ENCODE measurements around the gene COL4A5. TPM values are rescaled to one million over a fixed set of nuclear protein-coding genes. Genes with fewer than 3 reads are reported as not detected.

The COL4A5 gene
- total RNA-seq, 1 donor = not detected

- no peak overlapping the region for H3K4me3 ChIP-seq (ENCODE audit: low read length)
- H3K27me3 ChIP-seq (ENCODE audit: insufficient read depth, low read length) = no peaks in the 10 kb centered on the region
- no peaks in the 10 kb centered on the region for H3K4me1 ChIP-seq (ENCODE audit: insufficient read depth, low read length)
- no peaks in the 10 kb centered on the region for H3K9me3 ChIP-seq (ENCODE audit: low read depth, low read length)
Measured at GRCh38 chrX:108664701-108665100, 225.1 kb downstream of the COL4A5 start.

DNA sequence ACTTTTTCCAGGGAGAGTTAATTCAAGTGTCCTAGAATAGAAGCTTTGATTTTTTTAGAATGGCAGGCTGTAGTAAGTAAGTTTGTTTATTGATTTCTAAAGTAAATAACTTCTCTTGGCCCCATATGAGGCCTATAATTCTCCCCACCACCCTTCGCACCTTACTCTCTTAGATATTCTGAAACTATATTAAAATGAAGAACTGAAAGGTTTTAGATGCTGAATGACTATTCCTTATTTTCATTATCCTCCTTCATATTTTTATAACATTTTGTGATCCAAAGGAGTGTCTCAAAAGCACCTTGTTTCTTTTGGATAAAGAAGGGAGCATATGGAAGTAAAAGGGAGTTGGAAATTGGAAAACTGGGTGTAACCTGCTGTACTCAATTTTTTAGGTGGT is 226.5 kb downstream of the COL4A5 start:
- no peaks in the 10 kb centered on the region for H3K4me1 ChIP-seq (ENCODE audit: insufficient read depth, low read length)
- no peak overlapping the region for H3K4me3 ChIP-seq (ENCODE audit: low read length)
- no peaks in the 10 kb centered on the region for H3K9me3 ChIP-seq (ENCODE audit: low read depth, low read length)
- no peaks in the 10 kb centered on the region for H3K27me3 ChIP-seq (ENCODE audit: insufficient read depth, low read length)

- Histone ChIP-seq H3K4me3 (ENCODE audit: low read length) (no peak overlapping the region), H3K9me3 (ENCODE audit: low read depth, low read length) (no peaks in the 10 kb centered on the region), H3K27me3 (ENCODE audit: insufficient read depth, low read length) (no peaks in the 10 kb centered on the region), H3K4me1 (ENCODE audit: insufficient read depth, low read length) (no peaks in the 10 kb centered on the region)
Measured at GRCh38 chrX:108671526-108671925, 231.9 kb downstream of the COL4A5 start.

- H3K9me3 ChIP-seq (ENCODE audit: low read depth, low read length) = no peaks in the 10 kb centered on the region
- no peak overlapping the region for H3K4me3 ChIP-seq (ENCODE audit: low read length)
- no peaks in the 10 kb centered on the region for H3K4me1 ChIP-seq (ENCODE audit: insufficient read depth, low read length)
- H3K27me3 ChIP-seq (ENCODE audit: insufficient read depth, low read length) = no peaks in the 10 kb centered on the region
Measured at GRCh38 chrX:108696690-108697089, 257.1 kb downstream of the COL4A5 start.

GRCh38 chrX:108699368-108699767 is 259.7 kb downstream of the COL4A5 start:
- no peaks in the 10 kb centered on the region for H3K4me1 ChIP-seq (ENCODE audit: insufficient read depth, low read length)
- H3K9me3 ChIP-seq (ENCODE audit: low read depth, low read length) = no peaks in the 10 kb centered on the region
- no peak overlapping the region for H3K4me3 ChIP-seq (ENCODE audit: low read length)
- H3K27me3 ChIP-seq (ENCODE audit: insufficient read depth, low read length) = no peaks in the 10 kb centered on the region

DNA sequence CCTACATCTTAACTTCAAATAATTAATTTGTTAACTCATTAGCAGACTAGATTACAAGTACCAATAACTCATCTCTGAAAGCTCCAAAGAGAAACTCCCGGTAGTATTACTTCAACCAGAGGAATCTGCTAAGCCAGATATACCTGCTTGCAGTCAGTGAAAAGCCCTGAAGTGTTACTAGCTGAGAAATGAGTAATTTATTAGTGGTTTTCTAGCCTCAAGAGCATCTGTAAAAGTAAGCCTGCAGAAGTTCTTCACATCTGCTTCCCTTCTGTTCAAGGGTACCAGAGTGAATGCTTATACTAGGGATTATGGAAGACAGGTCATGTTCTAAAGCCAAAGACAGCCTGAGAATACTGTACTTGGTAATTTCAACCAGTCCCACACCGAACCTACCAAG is 262.0 kb downstream of the COL4A5 start:
- Histone ChIP-seq H3K4me3 (ENCODE audit: low read length) (no peak overlapping the region), H3K27me3 (ENCODE audit: insufficient read depth, low read length) (no peaks in the 10 kb centered on the region)

DNA sequence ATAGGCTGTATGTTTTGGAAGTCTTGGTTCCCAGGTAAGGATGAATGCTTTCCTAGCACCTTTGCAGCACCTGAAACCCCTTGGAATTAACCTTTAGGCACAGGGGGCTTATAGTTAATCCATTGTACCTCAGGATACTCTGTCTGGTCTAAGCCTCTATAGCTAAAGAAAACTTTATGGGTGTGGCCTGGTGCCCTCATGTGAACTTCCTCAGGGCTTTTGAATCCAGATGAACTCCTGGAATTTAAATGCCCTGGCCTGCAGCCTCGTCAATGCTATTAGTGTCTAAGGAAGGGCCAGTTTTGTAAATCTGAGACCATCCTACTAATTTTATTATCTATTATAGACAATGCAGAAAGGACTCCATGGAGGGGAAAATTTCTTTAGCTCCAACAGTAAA is 262.9 kb downstream of the COL4A5 start:
- no peaks in the 10 kb centered on the region for H3K27me3 ChIP-seq (ENCODE audit: insufficient read depth, low read length)
- no peak overlapping the region for H3K4me3 ChIP-seq (ENCODE audit: low read length)
- no peaks in the 10 kb centered on the region for H3K4me1 ChIP-seq (ENCODE audit: insufficient read depth, low read length)
- no peaks in the 10 kb centered on the region for H3K9me3 ChIP-seq (ENCODE audit: low read depth, low read length)

More for the DNA sequence above, 262.0 kb downstream of the COL4A5 start:
- Histone ChIP-seq H3K4me1 (ENCODE audit: insufficient read depth, low read length) (no peaks in the 10 kb centered on the region), H3K9me3 (ENCODE audit: low read depth, low read length) (no peaks in the 10 kb centered on the region)

- Histone ChIP-seq H3K4me3 (ENCODE audit: low read length) (no peak overlapping the region), H3K9me3 (ENCODE audit: low read depth, low read length) (no peaks in the 10 kb centered on the region), H3K4me1 (ENCODE audit: insufficient read depth, low read length) (no peaks in the 10 kb centered on the region), H3K27me3 (ENCODE audit: insufficient read depth, low read length) (no peaks in the 10 kb centered on the region)
Measured at GRCh38 chrX:108704839-108705238, 265.2 kb downstream of the COL4A5 start.

DNA sequence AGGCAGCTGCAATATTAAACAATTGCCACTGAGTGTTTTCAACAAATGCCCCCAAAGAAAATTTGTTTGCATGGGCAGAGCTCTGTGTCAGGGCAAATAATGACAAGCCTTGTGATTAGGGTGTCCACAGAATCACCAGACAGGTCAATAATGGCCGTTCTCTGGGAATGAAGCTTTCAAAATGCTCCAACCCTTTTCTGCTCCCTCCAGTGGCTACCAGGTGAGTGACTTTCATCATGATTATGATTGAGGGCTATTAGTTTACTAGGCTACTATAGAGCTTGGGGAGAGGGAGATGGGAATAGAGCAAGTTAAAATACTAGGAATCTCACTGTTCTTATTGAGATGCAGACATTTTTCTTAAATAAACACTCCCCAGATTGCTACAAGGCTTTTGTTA is 273.2 kb downstream of the COL4A5 start:
- H3K4me1 ChIP-seq (ENCODE audit: insufficient read depth, low read length) = no peaks in the 10 kb centered on the region
- H3K27me3 ChIP-seq (ENCODE audit: insufficient read depth, low read length) = no peaks in the 10 kb centered on the region
- no peaks in the 10 kb centered on the region for H3K9me3 ChIP-seq (ENCODE audit: low read depth, low read length)
- no peak overlapping the region for H3K4me3 ChIP-seq (ENCODE audit: low read length)

GRCh38 chrX:108722561-108722960 is 282.9 kb downstream of the COL4A5 start:
- H3K4me3 ChIP-seq (ENCODE audit: low read length) = no peak overlapping the region
- no peaks in the 10 kb centered on the region for H3K27me3 ChIP-seq (ENCODE audit: insufficient read depth, low read length)
- no peaks in the 10 kb centered on the region for H3K4me1 ChIP-seq (ENCODE audit: insufficient read depth, low read length)
- no peaks in the 10 kb centered on the region for H3K9me3 ChIP-seq (ENCODE audit: low read depth, low read length)

GRCh38 chrX:108726748-108727147 is 287.1 kb downstream of the COL4A5 start:
- no peaks in the 10 kb centered on the region for H3K4me1 ChIP-seq (ENCODE audit: insufficient read depth, low read length)
- peaks cover 11% of the 10 kb centered on the region for H3K27me3 ChIP-seq (ENCODE audit: insufficient read depth, low read length)

DNA sequence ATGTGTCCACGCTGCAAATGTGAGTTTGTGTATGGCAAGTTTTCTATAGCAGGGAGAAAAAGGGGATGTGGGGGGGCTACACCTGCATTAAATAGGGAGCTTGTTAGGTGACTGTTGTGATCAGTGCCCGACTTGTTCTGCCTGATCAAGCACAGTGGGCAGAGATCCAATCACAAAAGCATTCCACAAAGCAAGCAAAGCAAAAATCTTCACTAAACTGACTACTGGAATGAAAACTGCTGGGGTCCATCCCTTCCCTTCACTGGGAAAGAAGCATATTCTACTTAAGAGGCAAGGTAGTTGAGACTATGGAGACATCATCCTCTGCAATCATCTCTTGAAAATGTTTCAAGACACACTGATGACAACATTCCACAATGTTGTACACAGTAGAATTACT is 291.5 kb downstream of the COL4A5 start:
- H3K4me3 ChIP-seq (ENCODE audit: low read length) = no peak overlapping the region
- H3K27me3 ChIP-seq (ENCODE audit: insufficient read depth, low read length) = peaks cover 39% of the 10 kb centered on the region
- H3K4me1 ChIP-seq (ENCODE audit: insufficient read depth, low read length) = no peaks in the 10 kb centered on the region
- no peaks in the 10 kb centered on the region for H3K9me3 ChIP-seq (ENCODE audit: low read depth, low read length)

More at GRCh38 chrX:108726748-108727147, 287.1 kb downstream of the COL4A5 start:
- no peak overlapping the region for H3K4me3 ChIP-seq (ENCODE audit: low read length)
- H3K9me3 ChIP-seq (ENCODE audit: low read depth, low read length) = no peaks in the 10 kb centered on the region

- no peak overlapping the region for H3K4me3 ChIP-seq (ENCODE audit: low read length)
- H3K9me3 ChIP-seq (ENCODE audit: low read depth, low read length) = no peaks in the 10 kb centered on the region
- H3K4me1 ChIP-seq (ENCODE audit: insufficient read depth, low read length) = no peaks in the 10 kb centered on the region
- H3K27me3 ChIP-seq (ENCODE audit: insufficient read depth, low read length) = peaks cover 44% of the 10 kb centered on the region
Measured at GRCh38 chrX:108732630-108733321, 293.1 kb downstream of the COL4A5 start.

- peaks cover 50% of the 10 kb centered on the region for H3K27me3 ChIP-seq (ENCODE audit: insufficient read depth, low read length)
- H3K4me1 ChIP-seq (ENCODE audit: insufficient read depth, low read length) = no peaks in the 10 kb centered on the region
- H3K9me3 ChIP-seq (ENCODE audit: low read depth, low read length) = no peaks in the 10 kb centered on the region
- no peak overlapping the region for H3K4me3 ChIP-seq (ENCODE audit: low read length)
Measured at GRCh38 chrX:108734426-108734825, 294.8 kb downstream of the COL4A5 start.

DNA sequence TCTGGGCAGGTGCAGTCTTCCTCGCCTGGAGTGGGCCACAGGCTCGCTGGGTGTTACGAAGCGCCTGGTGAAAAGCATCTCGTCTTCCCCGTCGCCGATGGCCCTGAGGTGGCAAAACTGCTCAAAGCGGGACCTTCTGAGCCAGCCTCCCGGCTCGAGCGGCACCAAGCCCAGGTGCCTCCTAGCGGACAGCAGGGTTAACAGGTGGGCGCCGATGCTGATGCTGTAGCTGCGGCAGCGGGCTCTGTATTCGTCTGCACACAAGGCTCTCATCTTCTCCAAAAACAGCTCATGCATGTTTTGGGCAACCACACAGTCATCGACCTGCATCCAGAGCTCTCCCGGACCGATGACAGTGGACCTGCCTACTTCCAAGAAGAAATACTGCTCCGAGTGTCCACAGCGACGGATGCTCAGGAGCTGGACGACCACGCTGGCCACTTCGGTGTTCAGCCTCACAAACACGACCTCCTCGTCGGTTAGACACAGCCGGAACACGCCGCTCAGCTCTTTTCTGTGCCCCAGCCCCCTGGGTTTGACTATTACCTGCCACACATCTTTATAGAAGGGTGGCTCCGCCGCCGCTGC is 295.5 kb downstream of the COL4A5 start:
- Histone ChIP-seq H3K4me1 (ENCODE audit: insufficient read depth, low read length) (no peaks in the 10 kb centered on the region), H3K27me3 (ENCODE audit: insufficient read depth, low read length) (peaks cover 50% of the 10 kb centered on the region), H3K9me3 (ENCODE audit: low read depth, low read length) (no peaks in the 10 kb centered on the region), H3K4me3 (ENCODE audit: low read length) (no peak overlapping the region)

Measured in mononuclear cell (primary cell).